HG02973 (cell line): ENCODE results near the gene CDC42BPA.
"Not testable (repeated sequence)": the region's sequence is repeated elsewhere in the genome, so short reads cannot be mapped to it uniquely, and the experiment has no call there.

ENCODE experiments used
- ATAC-seq: cut with Tn5 transposase; IDR thresholded peaks from one replicate; pipeline ENCODE4 v1.9.1; 2021; ENCODE audit warnings: moderate library complexity; ENCODE audit not compliant: unreplicated experiment

The CDC42BPA gene

GRCh38 chr1:227336136-227336535 lies 17.8 kb upstream of the CDC42BPA start:
- ATAC-seq, result not testable (repeated sequence)

GRCh38 chr1:227335242-227336020 lies 17.1 kb upstream of the CDC42BPA start:
- no peak for ATAC-seq

- no peak for ATAC-seq
Observed at GRCh38 chr1:227333423-227333822, 15.1 kb upstream of the CDC42BPA start.

- no peak for ATAC-seq
Observed at GRCh38 chr1:227330279-227331076, 12.2 kb upstream of the CDC42BPA start.

GRCh38 chr1:227328405-227329019 lies 10.2 kb upstream of the CDC42BPA start:
- ATAC-seq, result no peak

GRCh38 chr1:227325156-227325555 lies 6.9 kb upstream of the CDC42BPA start:
- ATAC-seq, result no peak

- ATAC-seq, result no peak
Observed at GRCh38 chr1:227323967-227324268, 5.6 kb upstream of the CDC42BPA start.

GRCh38 chr1:227323171-227323966 lies 5.1 kb upstream of the CDC42BPA start:
- ATAC-seq, result no peak

- no peak for ATAC-seq
Observed at GRCh38 chr1:227322376-227322775, 4.1 kb upstream of the CDC42BPA start.

- no peak for ATAC-seq
Observed at GRCh38 chr1:227321035-227321434, 2.7 kb upstream of the CDC42BPA start.

GRCh38 chr1:227320476-227320875 lies 2.2 kb upstream of the CDC42BPA start:
- no peak for ATAC-seq

GRCh38 chr1:227318853-227319607 lies 738 bp upstream of the CDC42BPA start:
- ATAC-seq, result no peak

GRCh38 chr1:227317523-227318015 lies 723 bp downstream of the CDC42BPA start:
- ATAC-seq, result no peak

GRCh38 chr1:227317011-227317451 lies 1.3 kb downstream of the CDC42BPA start:
- ATAC-seq, result no peak

- no peak for ATAC-seq
Observed at GRCh38 chr1:227316456-227316855, 1.8 kb downstream of the CDC42BPA start.

- ATAC-seq, result no peak
Observed at GRCh38 chr1:227315629-227316346, 2.5 kb downstream of the CDC42BPA start.

GRCh38 chr1:227314014-227314848 lies 4.1 kb downstream of the CDC42BPA start:
- ATAC-seq, result no peak

GRCh38 chr1:227312361-227313025 lies 5.8 kb downstream of the CDC42BPA start:
- no peak for ATAC-seq
